ENCODE results near the gene RPGRIP1. TPM values are rescaled to one million over a fixed set of nuclear protein-coding genes. Genes with fewer than 3 reads are reported as not detected.
A peak's percentile ranks its signal among the peaks of the same experiment; 100 is the strongest.
"Not testable (repeated sequence)": the region's sequence is repeated elsewhere in the genome, so short reads cannot be mapped to it uniquely, and the experiment has no call there.

Gene RPGRIP1
- total RNA-seq, 1 donor from 2014 or later, result not detected

- no peak for DNase-seq
- TF ChIP-seq, protein P1, sequence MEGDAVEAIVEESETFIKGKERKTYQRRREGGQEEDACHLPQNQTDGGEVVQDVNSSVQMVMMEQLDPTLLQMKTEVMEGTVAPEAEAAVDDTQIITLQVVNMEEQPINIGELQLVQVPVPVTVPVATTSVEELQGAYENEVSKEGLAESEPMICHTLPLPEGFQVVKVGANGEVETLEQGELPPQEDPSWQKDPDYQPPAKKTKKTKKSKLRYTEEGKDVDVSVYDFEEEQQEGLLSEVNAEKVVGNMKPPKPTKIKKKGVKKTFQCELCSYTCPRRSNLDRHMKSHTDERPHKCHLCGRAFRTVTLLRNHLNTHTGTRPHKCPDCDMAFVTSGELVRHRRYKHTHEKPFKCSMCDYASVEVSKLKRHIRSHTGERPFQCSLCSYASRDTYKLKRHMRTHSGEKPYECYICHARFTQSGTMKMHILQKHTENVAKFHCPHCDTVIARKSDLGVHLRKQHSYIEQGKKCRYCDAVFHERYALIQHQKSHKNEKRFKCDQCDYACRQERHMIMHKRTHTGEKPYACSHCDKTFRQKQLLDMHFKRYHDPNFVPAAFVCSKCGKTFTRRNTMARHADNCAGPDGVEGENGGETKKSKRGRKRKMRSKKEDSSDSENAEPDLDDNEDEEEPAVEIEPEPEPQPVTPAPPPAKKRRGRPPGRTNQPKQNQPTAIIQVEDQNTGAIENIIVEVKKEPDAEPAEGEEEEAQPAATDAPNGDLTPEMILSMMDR (IDR thresholded peaks at IDR 0.05; ENCODE audit: partially characterized antibody, unreplicated experiment), result no peak
- H3K9me3 Mint-ChIP-seq (ENCODE audit: unreplicated experiment), result no peaks in the 10 kb centered on the region
- peaks cover 3% of the 10 kb centered on the region for H3K27me3 Mint-ChIP-seq (ENCODE audit: unreplicated experiment)
- H3K4me3 Mint-ChIP-seq (ENCODE audit: unreplicated experiment), result no peak overlapping the region
- H3K27ac Mint-ChIP-seq (ENCODE audit: unreplicated experiment), result no peak overlapping the region
- peaks cover 10% of the 10 kb centered on the region for H3K4me1 Mint-ChIP-seq (ENCODE audit: low read depth, unreplicated experiment)
- no peaks in the 10 kb centered on the region for H3K36me3 Mint-ChIP-seq (ENCODE audit: unreplicated experiment)
Measured at GRCh38 chr14:21252149-21252548, 27.7 kb upstream of the RPGRIP1 start.

- no peak for DNase-seq
- no peaks in the 10 kb centered on the region for H3K9me3 Mint-ChIP-seq (ENCODE audit: unreplicated experiment)
- H3K27ac Mint-ChIP-seq (ENCODE audit: unreplicated experiment), result peak overlapping the region; percentile 56
- peaks cover 4% of the 10 kb centered on the region for H3K36me3 Mint-ChIP-seq (ENCODE audit: unreplicated experiment)
- H3K4me3 Mint-ChIP-seq (ENCODE audit: unreplicated experiment), result peak overlapping the region; percentile 37
- TF ChIP-seq, protein P1 (IDR thresholded peaks at IDR 0.05; ENCODE audit: partially characterized antibody, unreplicated experiment), result no peak
- H3K27me3 Mint-ChIP-seq (ENCODE audit: unreplicated experiment), result peaks cover 2% of the 10 kb centered on the region
- H3K4me1 Mint-ChIP-seq (ENCODE audit: low read depth, unreplicated experiment), result peaks cover 23% of the 10 kb centered on the region
Measured at GRCh38 chr14:21255385-21256101, 24.3 kb upstream of the RPGRIP1 start.

- not testable (repeated sequence) for H3K4me3 Mint-ChIP-seq (ENCODE audit: unreplicated experiment); DNase-seq; H3K36me3 Mint-ChIP-seq (ENCODE audit: unreplicated experiment)
Measured at GRCh38 chr14:21256102-21256447, 23.8 kb upstream of the RPGRIP1 start.

DNA sequence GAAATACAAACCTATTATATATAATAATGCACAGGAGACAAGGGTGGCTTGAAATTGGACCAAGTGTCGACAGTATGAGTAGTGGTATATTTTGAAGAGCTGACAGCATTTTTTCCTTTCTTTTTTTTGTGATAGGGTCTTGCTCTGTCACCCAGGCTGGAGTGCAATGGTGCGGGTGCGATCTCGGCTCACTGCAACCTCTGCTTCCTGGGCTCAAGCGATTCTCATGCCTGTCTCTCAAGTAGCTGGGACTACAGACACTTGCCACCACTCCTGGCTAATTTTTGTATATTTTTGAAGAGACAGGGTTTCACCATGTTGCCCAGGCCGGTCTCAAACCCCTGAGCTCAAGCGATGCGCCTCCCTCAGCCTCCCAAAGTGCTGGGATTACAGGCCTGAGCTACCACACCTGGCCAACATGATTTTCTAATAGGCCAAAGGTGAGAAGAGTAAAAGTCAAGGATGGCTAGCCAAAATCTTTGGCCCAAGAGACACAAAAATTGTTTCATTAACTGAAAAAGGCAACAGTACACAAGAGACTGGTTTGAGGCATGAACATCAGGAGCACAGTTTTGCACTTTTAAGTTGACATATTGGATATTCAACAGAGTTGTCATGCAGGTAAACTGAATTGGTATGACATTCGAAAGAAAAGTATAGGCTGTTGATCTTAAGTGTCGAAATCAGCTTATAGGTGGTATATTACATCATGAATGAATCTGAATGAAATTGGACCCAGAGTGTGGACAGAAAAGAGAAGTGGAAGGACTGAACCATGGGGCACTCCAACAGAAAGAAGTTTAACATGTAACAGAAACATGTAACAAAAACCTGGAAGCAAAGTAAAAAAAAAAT, 23.1 kb upstream of the RPGRIP1 start:
- Mint-ChIP-seq H3K4me3 (ENCODE audit: unreplicated experiment) (peak overlapping the region; percentile 1), H3K36me3 (ENCODE audit: unreplicated experiment) (peaks cover 4% of the 10 kb centered on the region), H3K27ac (ENCODE audit: unreplicated experiment) (no peak overlapping the region), H3K4me1 (ENCODE audit: low read depth, unreplicated experiment) (peaks cover 23% of the 10 kb centered on the region), H3K9me3 (ENCODE audit: unreplicated experiment) (no peaks in the 10 kb centered on the region), H3K27me3 (ENCODE audit: unreplicated experiment) (no peaks in the 10 kb centered on the region)
- TF ChIP-seq, protein P1 (IDR thresholded peaks at IDR 0.05; ENCODE audit: partially characterized antibody, unreplicated experiment), result no peak
- no peak for DNase-seq

More at GRCh38 chr14:21256102-21256447, 23.8 kb upstream of the RPGRIP1 start:
- H3K27me3 Mint-ChIP-seq (ENCODE audit: unreplicated experiment); H3K9me3 Mint-ChIP-seq (ENCODE audit: unreplicated experiment): not testable (repeated sequence)
- Mint-ChIP-seq H3K27ac (ENCODE audit: unreplicated experiment) (peak overlapping the region; percentile 56), H3K4me1 (ENCODE audit: low read depth, unreplicated experiment) (peaks cover 23% of the 10 kb centered on the region)

DNA sequence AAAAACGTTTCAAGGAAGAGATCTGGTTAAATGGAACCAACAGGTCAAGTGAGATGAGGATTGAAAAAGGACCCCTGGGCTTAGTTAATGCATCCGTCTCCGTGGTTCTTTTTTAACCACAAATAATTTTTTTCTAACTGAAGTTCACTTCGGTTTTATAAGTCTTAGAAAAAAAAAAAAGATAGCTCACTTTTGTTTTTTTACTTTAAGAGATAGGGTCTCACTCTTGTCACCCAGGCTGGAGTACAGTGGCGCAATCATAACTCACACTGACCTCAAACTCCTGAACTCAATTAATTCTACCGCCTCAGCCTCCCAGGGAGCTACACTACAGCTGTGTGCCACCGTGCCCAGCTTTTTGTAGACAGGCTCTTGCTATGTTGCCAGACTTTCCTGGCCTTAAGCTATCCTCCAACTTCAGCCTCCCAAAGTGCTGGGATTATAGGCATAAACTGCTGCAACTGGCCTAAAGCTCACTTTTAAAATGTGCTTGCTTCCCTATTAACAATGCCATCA, 22.4 kb upstream of the RPGRIP1 start:
- no peaks in the 10 kb centered on the region for H3K9me3 Mint-ChIP-seq (ENCODE audit: unreplicated experiment)
- H3K27ac Mint-ChIP-seq (ENCODE audit: unreplicated experiment), result no peak overlapping the region
- TF ChIP-seq, protein P1 (IDR thresholded peaks at IDR 0.05; ENCODE audit: partially characterized antibody, unreplicated experiment), result no peak
- peaks cover 26% of the 10 kb centered on the region for H3K4me1 Mint-ChIP-seq (ENCODE audit: low read depth, unreplicated experiment)
- H3K4me3 Mint-ChIP-seq (ENCODE audit: unreplicated experiment), result peak overlapping the region; percentile 48
- DNase-seq, result no peak
- no peaks in the 10 kb centered on the region for H3K27me3 Mint-ChIP-seq (ENCODE audit: unreplicated experiment)
- peaks cover 4% of the 10 kb centered on the region for H3K36me3 Mint-ChIP-seq (ENCODE audit: unreplicated experiment)

Data from glutamatergic neuron (in vitro differentiated cells).